Activated CD8-positive, alpha-beta T cell treated with anti-CD3 and anti-CD28 coated beads for 36 hours (primary cell): Measurements from ENCODE around the gene MAJIN. TPM values are rescaled to one million over a fixed set of nuclear protein-coding genes. Genes with fewer than 3 reads are reported as not detected.

Experiments used
- ATAC-seq: fragments of 200-7000 bp; cut with Tn5 transposase; one replicate; pipeline ENCODE4 v1.10.0; 2021; ENCODE audit warnings: mild to moderate bottlenecking, moderate library complexity
- CTCF ChIA-PET: fragments of 350-600 bp; sonication (Branson Sonifier 250); formaldehyde crosslinking; loops from one replicate; lab custom pipeline; 2021; ENCODE audit warnings: antibody characterized with exemption; lab: Charles Lee
- POLR2A ChIA-PET: fragments of 350-600 bp; sonication (Branson Sonifier 250); formaldehyde crosslinking; loops from one replicate; lab custom pipeline; 2021; ENCODE audit warnings: antibody characterized with exemption; lab: Charles Lee
- DNase-seq: peaks from one replicate; pipeline ENCODE4 v3.0.0-alpha.2; 2020
- H3K27ac Mint-ChIP-seq: one replicate; pipeline ENCODE4 v1.8.0; 2021; ENCODE audit warnings: mild to moderate bottlenecking, mixed read lengths
- H3K27me3 Mint-ChIP-seq: one replicate; pipeline ENCODE4 v1.8.0; 2021; ENCODE audit warnings: mixed read lengths
- H3K36me3 Mint-ChIP-seq: one replicate; pipeline ENCODE4 v1.8.0; 2021; ENCODE audit warnings: low read depth, mixed read lengths
- H3K4me1 Mint-ChIP-seq: one replicate; pipeline ENCODE4 v1.8.0; 2021; ENCODE audit warnings: low read depth, mixed read lengths
- H3K4me3 Mint-ChIP-seq: one replicate; pipeline ENCODE4 v1.8.0; 2021; ENCODE audit warnings: mild to moderate bottlenecking, moderate library complexity, mixed read lengths
- H3K9me3 Mint-ChIP-seq: one replicate; pipeline ENCODE4 v1.8.0; 2021; ENCODE audit warnings: mixed read lengths
- CTCF ChIP-seq: fragments of 200-600 bp; IDR thresholded peaks from one replicate; pipeline ENCODE4 v1.8.0; 2022; ENCODE audit warnings: antibody characterized with exemption, mild to moderate bottlenecking
- intact Hi-C: fragments of 100-400 bp; cut with micrococcal nuclease; formaldehyde crosslinking; loops from one replicate; pipeline ENCODE4 v1.10.0; 2022
- total RNA-seq, 2 experiments: library from RNA; stranded (reverse); gene quantifications; one replicate each; pipeline ENCODE4 v1.2.3, GENCODE V29; 2021

Gene MAJIN
- total RNA-seq, 2 experiments from 2014 or later, result not detected

- intact Hi-C loops, result loop anchor here (10.0 kb wide), 2 partner anchors 97 to 173 kb away; partner anchors contain the start of genes CDC42BPG, TM7SF2 and ZNHIT2
- DNase-seq, result no peak
These were observed 46.0 kb upstream of the MAJIN start for GRCh38 chr11:65017937-65018336.

DNA sequence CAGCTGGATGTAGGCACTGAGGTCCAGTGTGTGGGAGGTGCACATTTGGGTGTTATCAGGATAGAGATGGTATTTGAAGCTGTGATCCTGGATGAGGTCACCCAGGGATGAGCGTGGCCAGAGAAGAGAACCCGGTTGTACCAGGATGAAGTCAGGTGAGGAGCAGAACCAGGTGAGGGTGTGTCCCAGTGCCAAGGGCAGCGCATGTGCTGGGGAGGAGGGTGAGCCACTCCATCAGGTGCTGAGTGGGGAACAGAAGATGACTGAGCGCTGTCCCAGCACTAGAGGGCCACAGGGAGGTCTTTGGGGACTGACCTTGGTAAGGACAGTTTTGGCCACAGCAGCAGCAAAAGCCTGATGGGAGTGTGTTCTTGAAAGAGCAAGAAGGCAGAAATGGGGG, 44.8 kb upstream of the MAJIN start:
- Mint-ChIP-seq H3K9me3 (no peaks in the 10 kb centered on the region), H3K36me3 (peaks cover 25% of the 10 kb centered on the region), H3K4me3 (no peak overlapping the region), H3K27me3 (no peaks in the 10 kb centered on the region), H3K27ac (peak overlapping the region; percentile 2), H3K4me1 (peaks cover 23% of the 10 kb centered on the region)
- ATAC-seq, result no peak
- no peak for TF ChIP-seq CTCF
- ChIA-PET CTCF (interaction anchor here (0.7 kb wide), 1 partner anchor 10 kb away, joined by 3 read pairs; the partner anchor contains the start of gene SNX15), POLR2A (interaction anchor here (0.7 to 1.4 kb wide), 2 partner anchors 9 to 10 kb away, joined by 3 to 6 read pairs; partner anchors contain the start of gene SNX15)
- no peak for DNase-seq
- intact Hi-C loops, result loop anchor here (10.0 kb wide), 2 partner anchors 98 to 172 kb away; partner anchors contain the start of genes CDC42BPG, TM7SF2 and ZNHIT2

More at GRCh38 chr11:65017937-65018336, 46.0 kb upstream of the MAJIN start:
- CTCF ChIA-PET, result interaction anchor here (0.7 to 1.2 kb wide), 2 partner anchors 9 to 93 kb away, joined by 3 read pairs; partner anchors contain the start of gene SNX15
- Mint-ChIP-seq H3K4me3 (no peak overlapping the region), H3K36me3 (peaks cover 25% of the 10 kb centered on the region), H3K27ac (no peak overlapping the region), H3K9me3 (no peaks in the 10 kb centered on the region), H3K27me3 (no peaks in the 10 kb centered on the region), H3K4me1 (peaks cover 22% of the 10 kb centered on the region)
- TF ChIP-seq CTCF, result no peak
- POLR2A ChIA-PET, result interaction anchor here (0.6 to 1.4 kb wide), 4 partner anchors 9 to 538 kb away, joined by 3 to 6 read pairs (median 4); partner anchors contain the start of gene SNX15
- no peak for ATAC-seq

DNA sequence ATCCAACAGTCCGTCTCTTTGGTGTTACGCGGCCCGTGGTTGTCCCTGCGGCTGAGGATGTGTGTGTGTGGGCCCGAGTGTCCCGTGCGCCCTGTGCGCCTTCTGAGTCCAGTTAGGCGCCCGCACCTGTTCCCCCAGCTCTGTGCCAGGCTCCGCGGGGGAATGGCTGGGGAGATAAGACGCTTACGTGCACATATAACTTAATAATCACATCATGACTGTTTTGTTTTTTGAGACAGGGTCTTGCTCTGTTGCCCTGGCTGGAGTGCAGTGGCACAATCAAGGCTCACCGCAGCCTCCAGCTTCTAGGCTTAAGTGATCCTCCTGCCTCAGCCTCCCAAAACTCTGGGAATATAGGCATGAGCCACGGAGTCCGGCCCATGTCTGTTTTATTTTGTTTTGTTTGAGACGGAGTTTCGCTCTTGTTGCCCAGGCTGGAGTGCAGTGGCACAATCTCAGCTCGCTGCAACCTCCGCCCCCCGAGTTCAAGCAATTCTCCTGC, 42.9 kb upstream of the MAJIN start:
- Mint-ChIP-seq H3K9me3 (no peaks in the 10 kb centered on the region), H3K36me3 (peaks cover 21% of the 10 kb centered on the region), H3K4me3 (peak overlapping the region; percentile 88), H3K4me1 (peaks cover 23% of the 10 kb centered on the region), H3K27me3 (no peaks in the 10 kb centered on the region), H3K27ac (peak overlapping the region; percentile 96)
- DNase-seq (no peak), ATAC-seq (peak; percentile 2)
- intact Hi-C loops, result loop anchor here (10.0 kb wide), 2 partner anchors 100 to 170 kb away; partner anchors contain the start of genes CDC42BPG, TM7SF2 and ZNHIT2
- ChIA-PET POLR2A (interaction anchor here (0.8 to 4.5 kb wide), 24 partner anchors 8 to 447 kb away, joined by 3 to 38 read pairs (median 4); partner anchors contain the start of genes FAU, MRPL49, POLA2 and PPP2R5B), CTCF (interaction anchor here (0.8 to 6.7 kb wide), 35 partner anchors 9 to 326 kb away, joined by 3 to 45 read pairs (median 4); partner anchors contain the start of genes BATF2, CDCA5, MAJIN and SAC3D1)
- TF ChIP-seq CTCF, result no peak

- intact Hi-C loops, result loop anchor here (10.0 kb wide), 2 partner anchors 101 to 169 kb away; partner anchors contain the start of genes CDC42BPG, TM7SF2 and ZNHIT2
- Mint-ChIP-seq H3K27ac (peak within 1 kb of the TSS; percentile 99), H3K4me3 (peak within 1 kb of the TSS; percentile 88), H3K27me3 (no peaks in the 10 kb centered on the region), H3K9me3 (no peaks in the 10 kb centered on the region), H3K36me3 (peaks cover 20% of the 10 kb centered on the region), H3K4me1 (peaks cover 23% of the 10 kb centered on the region)
- ChIA-PET CTCF (interaction anchor here (0.7 to 6.7 kb wide), 38 partner anchors 9 to 325 kb away, joined by 3 to 45 read pairs (median 4); partner anchors contain the start of genes BATF2, CDCA5, MAJIN and SAC3D1), POLR2A (interaction anchor here (0.8 to 4.5 kb wide), 25 partner anchors 9 to 448 kb away, joined by 3 to 38 read pairs (median 3); partner anchors contain the start of genes FAU, MRPL49, POLA2 and PPP2R5B)
- peak; percentile 91 for DNase-seq
- ATAC-seq, result peak; percentile 76
- peak; percentile 88 for TF ChIP-seq CTCF
These were observed 42.2 kb upstream of the MAJIN start, which contains the start of gene ARL2 for GRCh38 chr11:65013888-65014725. TSS of gene ARL2 (plus strand) at chr11:65014160. CDS start at chr11:65014208, 48 bp downstream.
